GM19035 (cell line): ENCODE measurements around the gene NEURL2.
"Not testable (repeated sequence)": the region's sequence is repeated elsewhere in the genome, so short reads cannot be mapped to it uniquely, and the experiment has no call there.

ENCODE experiments used
- ATAC-seq: cut with Tn5 transposase; IDR thresholded peaks from one replicate; pipeline ENCODE4 v1.9.1; 2021; ENCODE audit not compliant: unreplicated experiment

The NEURL2 gene

GRCh38 chr20:45890985-45891983 lies at the start of gene NEURL2, which contains the start of gene CTSA:
TSS of gene NEURL2 (minus strand) at chr20:45891208. CDS start at chr20:45890991, 217 bp downstream.
TSS of gene CTSA (plus strand) at chr20:45891335. CDS start at chr20:45891569, 234 bp downstream.
- peak; percentile 81 for ATAC-seq

- ATAC-seq, result no peak
Observed at GRCh38 chr20:45940469-45940868, 49.5 kb upstream of the NEURL2 start.

GRCh38 chr20:45940053-45940452 lies 49.0 kb upstream of the NEURL2 start:
- ATAC-seq, result no peak

- ATAC-seq, result no peak
Observed at GRCh38 chr20:45938727-45939438, 47.9 kb upstream of the NEURL2 start.

GRCh38 chr20:45937765-45938164 lies 46.8 kb upstream of the NEURL2 start:
- no peak for ATAC-seq

GRCh38 chr20:45935416-45936046 lies 44.5 kb upstream of the NEURL2 start:
- ATAC-seq, result peak; percentile 12

- peak; percentile 76 for ATAC-seq
Observed at GRCh38 chr20:45934586-45935415, 43.8 kb upstream of the NEURL2 start, which contains the start of gene PCIF1. TSS of gene PCIF1 (plus strand) at chr20:45934683. CDS start at chr20:45939000, 4,317 bp downstream.

- peak; percentile 18 for ATAC-seq
Observed at GRCh38 chr20:45934046-45934585, 43.1 kb upstream of the NEURL2 start.

- no peak for ATAC-seq
Observed at GRCh38 chr20:45933266-45934045, 42.4 kb upstream of the NEURL2 start.

- ATAC-seq, result not testable (repeated sequence)
Observed at GRCh38 chr20:45931680-45932079, 40.7 kb upstream of the NEURL2 start.

- no peak for ATAC-seq
Observed at GRCh38 chr20:45927071-45927878, 36.3 kb upstream of the NEURL2 start.

- ATAC-seq, result no peak
Observed at GRCh38 chr20:45926731-45927070, 35.7 kb upstream of the NEURL2 start.

- no peak for ATAC-seq
Observed at GRCh38 chr20:45925821-45926506, 35.0 kb upstream of the NEURL2 start.

GRCh38 chr20:45924391-45925261 lies 33.6 kb upstream of the NEURL2 start:
- ATAC-seq, result no peak

- no peak for ATAC-seq
Observed at GRCh38 chr20:45921337-45922189, 30.6 kb upstream of the NEURL2 start.
